ENCODE measurements around the gene PHF11.
"Not testable (repeated sequence)": the region's sequence is repeated elsewhere in the genome, so short reads cannot be mapped to it uniquely, and the experiment has no call there.

The PHF11 gene

GRCh38 chr13:49495783-49496762, at the start of gene PHF11:
PHF11 (plus strand) TSS chr13:49495953; CDS start chr13:49496002, 49 bp downstream.
- peak; percentile 59 for DNase-seq (ENCODE audit: low spot score)

GRCh38 chr13:49446473-49446872, 49.3 kb upstream of the PHF11 start:
- no peak for DNase-seq (ENCODE audit: low spot score)

- DNase-seq (ENCODE audit: low spot score): no peak
These were observed 47.0 kb upstream of the PHF11 start for GRCh38 chr13:49448753-49449152.

- no peak for DNase-seq (ENCODE audit: low spot score)
These were observed 45.5 kb upstream of the PHF11 start for GRCh38 chr13:49450105-49450819.

GRCh38 chr13:49452725-49453457, 42.9 kb upstream of the PHF11 start:
- no peak for DNase-seq (ENCODE audit: low spot score)

- DNase-seq (ENCODE audit: low spot score): no peak
These were observed 42.3 kb upstream of the PHF11 start for GRCh38 chr13:49453465-49453864.

- no peak for DNase-seq (ENCODE audit: low spot score)
These were observed 41.3 kb upstream of the PHF11 start for GRCh38 chr13:49454388-49455006.

GRCh38 chr13:49455007-49455398, 40.8 kb upstream of the PHF11 start:
- no peak for DNase-seq (ENCODE audit: low spot score)

- no peak for DNase-seq (ENCODE audit: low spot score)
These were observed 39.6 kb upstream of the PHF11 start for GRCh38 chr13:49456156-49456555.

GRCh38 chr13:49457221-49457620, 38.5 kb upstream of the PHF11 start:
- DNase-seq (ENCODE audit: low spot score): no peak

- no peak for DNase-seq (ENCODE audit: low spot score)
These were observed 36.2 kb upstream of the PHF11 start for GRCh38 chr13:49459580-49459979.

GRCh38 chr13:49464085-49464484, 31.7 kb upstream of the PHF11 start:
- DNase-seq (ENCODE audit: low spot score): no peak

- no peak for DNase-seq (ENCODE audit: low spot score)
These were observed 31.0 kb upstream of the PHF11 start for GRCh38 chr13:49464621-49465325.

GRCh38 chr13:49466292-49466838, 29.4 kb upstream of the PHF11 start:
- DNase-seq (ENCODE audit: low spot score): no peak

- no peak for DNase-seq (ENCODE audit: low spot score)
These were observed 23.6 kb upstream of the PHF11 start for GRCh38 chr13:49472186-49472585.

GRCh38 chr13:49476529-49476928, 19.2 kb upstream of the PHF11 start:
- no peak for DNase-seq (ENCODE audit: low spot score)

GRCh38 chr13:49481788-49482187, 14.0 kb upstream of the PHF11 start:
- DNase-seq (ENCODE audit: low spot score): no peak

- DNase-seq (ENCODE audit: low spot score): no peak
These were observed 7.2 kb upstream of the PHF11 start for GRCh38 chr13:49488563-49488962.

- no peak for DNase-seq (ENCODE audit: low spot score)
These were observed 1.1 kb upstream of the PHF11 start for GRCh38 chr13:49494645-49495044.

GRCh38 chr13:49496837-49497236, 1.1 kb downstream of the PHF11 start:
- not testable (repeated sequence) for DNase-seq (ENCODE audit: low spot score)

- no peak for DNase-seq (ENCODE audit: low spot score)
These were observed 1.5 kb downstream of the PHF11 start for GRCh38 chr13:49497272-49497671.
